ENCODE measurements around the gene SPRR2A. TPM values are rescaled to one million over a fixed set of nuclear protein-coding genes. Genes with fewer than 3 reads are reported as not detected.
"Not testable (repeated sequence)": the region's sequence is repeated elsewhere in the genome, so short reads cannot be mapped to it uniquely, and the experiment has no call there.

The SPRR2A gene
- total and polyA plus RNA-seq, 2 donors from 2014 or later = 0.60 TPM; not detected in 1

- no peaks in the 10 kb centered on the region for H3K4me1 ChIP-seq (ENCODE audit: control insufficient read depth in 2 of 3, insufficient read depth in 2 of 3, low read depth in 1 of 3, low read length in 3 of 3)
- H3K27me3 ChIP-seq (ENCODE audit: control insufficient read depth, insufficient read depth, low read length) = no peaks in the 10 kb centered on the region
- H3K9ac ChIP-seq (ENCODE audit: low read length in 3 of 3) = no peak overlapping the region
- DNase-seq (no peak), FAIRE-seq (no peak)
- H3K4me3 ChIP-seq (ENCODE audit: low read length in 3 of 3) = no peak overlapping the region
- TF ChIP-seq CTCF (IDR thresholded peaks at IDR 0.05; ENCODE audit: borderline replicate concordance, extremely low read depth, insufficient read depth) = no peak
- no peak overlapping the region for H3K27ac ChIP-seq (ENCODE audit: low read depth in 2 of 2, low read length in 2 of 2)
- no peaks in the 10 kb centered on the region for H3K36me3 ChIP-seq (ENCODE audit: control insufficient read depth in 2 of 3, insufficient read depth in 3 of 3, low read length in 3 of 3)
- no peaks in the 10 kb centered on the region for H3K9me3 ChIP-seq (ENCODE audit: control insufficient read depth in 2 of 3, insufficient read depth in 1 of 3, low read length in 3 of 3)
- intact Hi-C loops (cut with DNase I) = no loop called here
These were observed 32.9 kb downstream of the SPRR2A start for GRCh38 chr1:153024413-153024812.

- no peak for DNase-seq
- Histone ChIP-seq H3K4me3 (ENCODE audit: low read length in 3 of 3) (no peak overlapping the region), H3K4me1 (ENCODE audit: control insufficient read depth in 2 of 3, insufficient read depth in 2 of 3, low read depth in 1 of 3, low read length in 3 of 3) (no peaks in the 10 kb centered on the region), H3K27ac (ENCODE audit: low read depth in 2 of 2, low read length in 2 of 2) (no peak overlapping the region), H3K9me3 (ENCODE audit: control insufficient read depth in 2 of 3, insufficient read depth in 1 of 3, low read length in 3 of 3) (no peaks in the 10 kb centered on the region), H3K27me3 (ENCODE audit: control insufficient read depth, insufficient read depth, low read length) (no peaks in the 10 kb centered on the region), H3K9ac (ENCODE audit: low read length in 3 of 3) (no peak overlapping the region), H3K36me3 (ENCODE audit: control insufficient read depth in 2 of 3, insufficient read depth in 3 of 3, low read length in 3 of 3) (no peaks in the 10 kb centered on the region)
- no peak for TF ChIP-seq CTCF (IDR thresholded peaks at IDR 0.05; ENCODE audit: borderline replicate concordance, extremely low read depth, insufficient read depth)
- no peak for FAIRE-seq
- intact Hi-C loops (cut with DNase I) = no loop called here
These were observed 34.2 kb downstream of the SPRR2A start for GRCh38 chr1:153023109-153023508.

DNA sequence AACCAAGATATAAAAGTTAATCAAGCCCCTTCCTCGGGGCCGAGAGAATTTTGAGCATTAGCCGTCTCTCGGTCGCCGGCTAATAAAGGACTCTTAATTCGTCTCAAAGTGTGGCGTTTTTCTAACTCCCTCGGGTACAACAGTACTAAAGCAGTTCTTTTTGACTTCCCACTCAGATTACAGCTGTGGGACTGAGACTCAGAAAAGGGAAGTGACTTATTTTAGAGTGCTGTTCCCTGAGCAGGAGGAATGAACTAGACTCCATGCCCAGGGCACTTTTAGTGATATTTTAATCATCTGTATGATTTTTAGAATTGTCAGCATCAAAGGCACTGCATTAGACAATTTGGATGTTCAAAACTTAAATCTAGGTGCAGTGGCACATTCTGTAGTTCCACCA, 35.0 kb downstream of the SPRR2A start:
- H3K27me3 ChIP-seq (ENCODE audit: control insufficient read depth, insufficient read depth, low read length); H3K9ac ChIP-seq (ENCODE audit: low read length in 3 of 3); H3K4me3 ChIP-seq (ENCODE audit: low read length in 3 of 3); intact Hi-C loops (cut with DNase I); H3K27ac ChIP-seq (ENCODE audit: low read depth in 2 of 2, low read length in 2 of 2); H3K36me3 ChIP-seq (ENCODE audit: control insufficient read depth in 2 of 3, insufficient read depth in 3 of 3, low read length in 3 of 3); H3K4me1 ChIP-seq (ENCODE audit: control insufficient read depth in 2 of 3, insufficient read depth in 2 of 3, low read depth in 1 of 3, low read length in 3 of 3); DNase-seq; H3K9me3 ChIP-seq (ENCODE audit: control insufficient read depth in 2 of 3, insufficient read depth in 1 of 3, low read length in 3 of 3); FAIRE-seq: not testable (repeated sequence)

- DNase-seq; H3K27me3 ChIP-seq (ENCODE audit: control insufficient read depth, insufficient read depth, low read length); H3K4me3 ChIP-seq (ENCODE audit: low read length in 3 of 3); H3K36me3 ChIP-seq (ENCODE audit: control insufficient read depth in 2 of 3, insufficient read depth in 3 of 3, low read length in 3 of 3); H3K4me1 ChIP-seq (ENCODE audit: control insufficient read depth in 2 of 3, insufficient read depth in 2 of 3, low read depth in 1 of 3, low read length in 3 of 3); FAIRE-seq; H3K27ac ChIP-seq (ENCODE audit: low read depth in 2 of 2, low read length in 2 of 2); intact Hi-C loops (cut with DNase I); H3K9ac ChIP-seq (ENCODE audit: low read length in 3 of 3); H3K9me3 ChIP-seq (ENCODE audit: control insufficient read depth in 2 of 3, insufficient read depth in 1 of 3, low read length in 3 of 3): not testable (repeated sequence)
These were observed 35.5 kb downstream of the SPRR2A start for GRCh38 chr1:153021829-153022228.

- H3K27me3 ChIP-seq (ENCODE audit: control insufficient read depth, insufficient read depth, low read length); H3K4me1 ChIP-seq (ENCODE audit: control insufficient read depth in 2 of 3, insufficient read depth in 2 of 3, low read depth in 1 of 3, low read length in 3 of 3); H3K27ac ChIP-seq (ENCODE audit: low read depth in 2 of 2, low read length in 2 of 2); H3K9ac ChIP-seq (ENCODE audit: low read length in 3 of 3); H3K9me3 ChIP-seq (ENCODE audit: control insufficient read depth in 2 of 3, insufficient read depth in 1 of 3, low read length in 3 of 3); FAIRE-seq; H3K4me3 ChIP-seq (ENCODE audit: low read length in 3 of 3); H3K36me3 ChIP-seq (ENCODE audit: control insufficient read depth in 2 of 3, insufficient read depth in 3 of 3, low read length in 3 of 3); DNase-seq; intact Hi-C loops (cut with DNase I): not testable (repeated sequence)
These were observed 46.0 kb downstream of the SPRR2A start for GRCh38 chr1:153011235-153011758.

Other genes starting within 250 kb of the SPRR2A start
- gene LCE1B, start 245.5 kb downstream of the SPRR2A start, total RNA-seq = not detected
- not detected for gene LCE1B, start 245.5 kb downstream of the SPRR2A start, polyA plus RNA-seq (ENCODE audit: insufficient read depth, low read depth, low replicate concordance)
- gene LCE1A, start 230.0 kb downstream of the SPRR2A start, total RNA-seq = not detected
- gene LCE1A, start 230.0 kb downstream of the SPRR2A start, polyA plus RNA-seq (ENCODE audit: insufficient read depth, low read depth, low replicate concordance) = not detected
- gene LCE6A, start 214.7 kb downstream of the SPRR2A start, total RNA-seq = not detected
- gene LCE6A, start 214.7 kb downstream of the SPRR2A start, polyA plus RNA-seq (ENCODE audit: insufficient read depth, low read depth, low replicate concordance) = not detected
- not detected for gene LCE7A, start 197.5 kb downstream of the SPRR2A start, total RNA-seq
- not detected for gene LCE7A, start 197.5 kb downstream of the SPRR2A start, polyA plus RNA-seq (ENCODE audit: insufficient read depth, low read depth, low replicate concordance)
- gene SMCP, start 179.2 kb downstream of the SPRR2A start, total RNA-seq = not detected
- gene SMCP, start 179.2 kb downstream of the SPRR2A start, polyA plus RNA-seq (ENCODE audit: insufficient read depth, low read depth, low replicate concordance) = not detected
- gene IVL, start 149.0 kb downstream of the SPRR2A start, total RNA-seq = not detected
- not detected for gene IVL, start 149.0 kb downstream of the SPRR2A start, polyA plus RNA-seq (ENCODE audit: insufficient read depth, low read depth, low replicate concordance)
- gene SPRR5, start 110.3 kb downstream of the SPRR2A start, total RNA-seq = not detected
- not detected for gene SPRR5, start 110.3 kb downstream of the SPRR2A start, polyA plus RNA-seq (ENCODE audit: insufficient read depth, low read depth, low replicate concordance)
- not detected for gene SPRR4, start 86.9 kb downstream of the SPRR2A start, total RNA-seq
- gene SPRR4, start 86.9 kb downstream of the SPRR2A start, polyA plus RNA-seq (ENCODE audit: insufficient read depth, low read depth, low replicate concordance) = not detected
- gene SPRR1A, start 73.4 kb downstream of the SPRR2A start, total RNA-seq = not detected
- gene SPRR1A, start 73.4 kb downstream of the SPRR2A start, polyA plus RNA-seq (ENCODE audit: insufficient read depth, low read depth, low replicate concordance) = not detected
- gene SPRR3, start 55.8 kb downstream of the SPRR2A start, total RNA-seq = not detected
- gene SPRR3, start 55.8 kb downstream of the SPRR2A start, polyA plus RNA-seq (ENCODE audit: insufficient read depth, low read depth, low replicate concordance) = not detected
- not detected for gene SPRR1B, start 26.3 kb downstream of the SPRR2A start, total RNA-seq
- not detected for gene SPRR1B, start 26.3 kb downstream of the SPRR2A start, polyA plus RNA-seq (ENCODE audit: insufficient read depth, low read depth, low replicate concordance)
- gene SPRR2D, start 16.4 kb downstream of the SPRR2A start, total RNA-seq = not detected
- not detected for gene SPRR2D, start 16.4 kb downstream of the SPRR2A start, polyA plus RNA-seq (ENCODE audit: insufficient read depth, low read depth, low replicate concordance)
- gene SPRR2B, start 14.1 kb upstream of the SPRR2A start, total RNA-seq = not detected
- not detected for gene SPRR2B, start 14.1 kb upstream of the SPRR2A start, polyA plus RNA-seq (ENCODE audit: insufficient read depth, low read depth, low replicate concordance)
- gene SPRR2E, start 37.0 kb upstream of the SPRR2A start, total RNA-seq = not detected
- gene SPRR2E, start 37.0 kb upstream of the SPRR2A start, polyA plus RNA-seq (ENCODE audit: insufficient read depth, low read depth, low replicate concordance) = not detected
- gene SPRR2F, start 56.0 kb upstream of the SPRR2A start, total RNA-seq = not detected
- gene SPRR2F, start 56.0 kb upstream of the SPRR2A start, polyA plus RNA-seq (ENCODE audit: insufficient read depth, low read depth, low replicate concordance) = not detected
- gene SPRR2G, start 93.4 kb upstream of the SPRR2A start, total RNA-seq = not detected
- not detected for gene SPRR2G, start 93.4 kb upstream of the SPRR2A start, polyA plus RNA-seq (ENCODE audit: insufficient read depth, low read depth, low replicate concordance)
- not detected for gene LELP1, start 145.9 kb upstream of the SPRR2A start, total RNA-seq
- not detected for gene LELP1, start 145.9 kb upstream of the SPRR2A start, polyA plus RNA-seq (ENCODE audit: insufficient read depth, low read depth, low replicate concordance)
- gene PRR9, start 160.1 kb upstream of the SPRR2A start, total RNA-seq = not detected
- not detected for gene PRR9, start 160.1 kb upstream of the SPRR2A start, polyA plus RNA-seq (ENCODE audit: insufficient read depth, low read depth, low replicate concordance)
- not detected for gene LORICRIN, start 202.2 kb upstream of the SPRR2A start, total RNA-seq
- gene LORICRIN, start 202.2 kb upstream of the SPRR2A start, polyA plus RNA-seq (ENCODE audit: insufficient read depth, low read depth, low replicate concordance) = not detected

Measured in kidney (tissue), 14 donors.